H1 (cell line): Measurements from ENCODE around the gene NOM1. TPM values are rescaled to one million over a fixed set of nuclear protein-coding genes. Genes with fewer than 3 reads are reported as not detected.
"Not testable (repeated sequence)": the region's sequence is repeated elsewhere in the genome, so short reads cannot be mapped to it uniquely, and the experiment has no call there.

ENCODE experiments used
- CTCF ChIA-PET: fragments of 300-600 bp; sonication (Branson Sonifier 250); formaldehyde crosslinking; loops from one replicate; lab custom pipeline; 2021; ENCODE audit not compliant: partially characterized antibody; lab: Charles Lee
- POLR2A ChIA-PET: fragments of 300-600 bp; sonication (Branson Sonifier 250); formaldehyde crosslinking; loops from one replicate; lab custom pipeline; 2021; ENCODE audit warnings: inconsistent platforms; ENCODE audit not compliant: partially characterized antibody; lab: Charles Lee
- DNase-seq, 2 experiments: peaks; one replicate each; pipeline versions ENCODE4 v3.0.0 to v3.0.0-alpha.2; 2010 to 2022; ENCODE audit warnings: low spot score in 2 of 2, low read depth in 1 of 2, mixed read lengths in 1 of 2
- FAIRE-seq: peaks from 2 replicates; lab custom pipeline; 2011; peaks lifted over from hg19 to GRCh38; lab: Jason Lieb, UNC
- H2AFZ ChIP-seq: 2 replicates; pipeline ENCODE4 v1.8.1; 2012; ENCODE audit warnings: low read length, inconsistent platforms
- H2AK5ac ChIP-seq: 2 replicates; pipeline ENCODE4 v1.6.1; 2013; ENCODE audit warnings: low read depth, low read length
- H2BK120ac ChIP-seq: replicated peaks from 2 replicates; pipeline ENCODE3; 2013; ENCODE audit warnings: low read depth, low read length, inconsistent platforms
- H2BK12ac ChIP-seq: 2 replicates; pipeline ENCODE4 v1.6.1; 2013; ENCODE audit warnings: low read depth, low read length
- H2BK15ac ChIP-seq: 2 replicates; pipeline ENCODE4 v1.6.1; 2013; ENCODE audit warnings: low read length
- H2BK20ac ChIP-seq: 2 replicates; pipeline ENCODE4 v1.6.1; 2013; ENCODE audit warnings: low read length
- H2BK5ac ChIP-seq: 2 replicates; pipeline ENCODE4 v1.6.1; 2013; ENCODE audit warnings: low read depth, low read length
- H3K14ac ChIP-seq: 2 replicates; pipeline ENCODE4 v1.6.1; 2013; ENCODE audit warnings: inconsistent platforms; ENCODE audit not compliant: insufficient read length
- H3K18ac ChIP-seq: 2 replicates; pipeline ENCODE4 v1.6.1; 2013; ENCODE audit warnings: low read length; ENCODE audit errors: extremely low read depth
- H3K23ac ChIP-seq: 2 replicates; pipeline ENCODE4 v1.6.1; 2013; ENCODE audit warnings: inconsistent platforms; ENCODE audit not compliant: insufficient read length
- H3K23me2 ChIP-seq: 2 replicates; pipeline ENCODE4 v1.6.1; 2013; ENCODE audit warnings: low read depth, low read length
- H3K27ac ChIP-seq: 2 replicates; pipeline ENCODE4 v1.6.1; 2011; ENCODE audit warnings: low read depth, low read length, inconsistent platforms
- H3K27me3 ChIP-seq, 4 experiments: replicated peaks in 1 of 4; 1 replicate in 1 of 4; 2 replicates in 3 of 4; pipeline versions ENCODE4 v1.6.1 to v1.8.1; 2011 to 2013; ENCODE audit warnings: low read length in 3 of 4, mild to moderate bottlenecking in 3 of 4, inconsistent platforms in 2 of 4, mixed read lengths in 2 of 4, moderate library complexity in 1 of 4; ENCODE audit not compliant: control insufficient read depth in 3 of 4, insufficient read depth in 3 of 4; ENCODE audit errors: extremely low read depth in 1 of 4
- H3K36me3 ChIP-seq, 4 experiments: 2 replicates each; pipeline versions ENCODE4 v1.6.1 to v1.8.1; 2011 to 2013; ENCODE audit warnings: mild to moderate bottlenecking in 4 of 4, low read length in 3 of 4, moderate library complexity in 2 of 4, control low read depth in 1 of 4, inconsistent platforms in 1 of 4; ENCODE audit not compliant: insufficient read depth in 4 of 4, control insufficient read depth in 2 of 4
- H3K4ac ChIP-seq: replicated peaks from 2 replicates; pipeline ENCODE3; 2013; ENCODE audit warnings: low read length, low read depth, mixed read lengths, inconsistent platforms; ENCODE audit not compliant: insufficient read length
- H3K4me1 ChIP-seq, 4 experiments: replicated peaks in 1 of 4; 1 replicate in 1 of 4; 2 replicates in 3 of 4; pipeline versions ENCODE4 v1.6.1 to v1.8.1; 2011 to 2013; ENCODE audit warnings: low read length in 3 of 4, inconsistent platforms in 2 of 4, mixed read lengths in 1 of 4; ENCODE audit not compliant: insufficient read depth in 4 of 4, control insufficient read depth in 3 of 4
- H3K4me2 ChIP-seq, 2 experiments: 2 replicates each; pipeline versions ENCODE4 v1.6.1 to v1.8.1; 2011 to 2013; ENCODE audit warnings: low read depth in 2 of 2, low read length in 2 of 2, control low read depth in 1 of 2, inconsistent platforms in 1 of 2, mild to moderate bottlenecking in 1 of 2; ENCODE audit not compliant: insufficient read depth in 1 of 2
- H3K4me3 ChIP-seq, 4 experiments: fragments of 200-600, 300-600 bp in 1 of 4; sonication (generic), shearing (Covaris generic), sonication (Bioruptor Twin) in 1 of 4; 2 replicates each; pipeline versions ENCODE4 v1.5.1 to v1.8.1; 2011 to 2016; ENCODE audit warnings: low read length in 4 of 4, low read depth in 3 of 4, control low read depth in 2 of 4, inconsistent platforms in 2 of 4, mild to moderate bottlenecking in 2 of 4, mixed read lengths in 1 of 4, moderate library complexity in 1 of 4; ENCODE audit not compliant: insufficient read depth in 2 of 4; ENCODE audit errors: extremely low read depth in 1 of 4
- H3K56ac ChIP-seq: replicated peaks from 2 replicates; pipeline ENCODE3; 2013; ENCODE audit warnings: low read depth, mild to moderate bottlenecking, mixed read lengths, low read length, inconsistent platforms; ENCODE audit not compliant: insufficient read length
- H3K79me1 ChIP-seq: 2 replicates; pipeline ENCODE4 v1.6.1; 2013; ENCODE audit warnings: low read depth, low read length, control low read depth
- H3K79me2 ChIP-seq, 2 experiments: 2 replicates each; pipeline versions ENCODE4 v1.6.1 to v1.8.1; 2012 to 2013; ENCODE audit warnings: low read length in 2 of 2, mild to moderate bottlenecking in 2 of 2, inconsistent platforms in 1 of 2; ENCODE audit not compliant: insufficient read depth in 2 of 2, control insufficient read depth in 1 of 2
- H3K9ac ChIP-seq, 4 experiments: replicated peaks in 1 of 4; 1 replicate in 1 of 4; 2 replicates in 3 of 4; pipeline versions ENCODE4 v1.6.1 to v1.8.1; 2011 to 2013; ENCODE audit warnings: low read depth in 3 of 4, low read length in 3 of 4, control low read depth in 2 of 4, mild to moderate bottlenecking in 2 of 4, moderate library complexity in 2 of 4, inconsistent platforms in 1 of 4; ENCODE audit errors: extremely low read depth in 1 of 4
- H3K9me3 ChIP-seq, 2 experiments: 2 replicates each; pipeline versions ENCODE4 v1.6.1 to v1.8.1; 2012 to 2013; ENCODE audit warnings: mild to moderate bottlenecking in 2 of 2, moderate library complexity in 2 of 2, control low read depth in 1 of 2, inconsistent platforms in 1 of 2, low read depth in 1 of 2, low read length in 1 of 2, mixed read lengths in 1 of 2; ENCODE audit not compliant: insufficient read depth in 2 of 2
- H4K20me1 ChIP-seq, 2 experiments: replicated peaks in 1 of 2; 2 replicates each; pipeline versions ENCODE3 to v1.8.1; 2011 to 2013; ENCODE audit warnings: inconsistent platforms in 2 of 2, low read length in 2 of 2, mild to moderate bottlenecking in 1 of 2; ENCODE audit not compliant: insufficient read depth in 2 of 2, control insufficient read depth in 1 of 2
- H4K5ac ChIP-seq: 2 replicates; pipeline ENCODE4 v1.6.1; 2013; ENCODE audit warnings: low read length, low read depth, mixed read lengths, inconsistent platforms; ENCODE audit not compliant: insufficient read length
- H4K8ac ChIP-seq: 2 replicates; pipeline ENCODE4 v1.8.0; 2013; ENCODE audit warnings: mild to moderate bottlenecking, moderate library complexity, low read length, inconsistent platforms; ENCODE audit not compliant: insufficient read depth; ENCODE audit errors: extremely low read depth
- H4K91ac ChIP-seq: replicated peaks from 2 replicates; pipeline ENCODE3; 2013; ENCODE audit warnings: low read length, mixed read lengths, inconsistent platforms; ENCODE audit not compliant: insufficient read length
- BACH1 ChIP-seq: IDR thresholded peaks from 2 replicates; pipeline ENCODE4 v1.6.1; 2012; ENCODE audit warnings: low read length, improper control_type of control experiment
- EGR1 ChIP-seq: IDR thresholded peaks from 2 replicates; pipeline ENCODE4 v1.6.1; 2011; ENCODE audit warnings: low read depth, low read length, borderline replicate concordance
- WGBS, 2 experiments: shearing (Covaris generic) in 1 of 2; methylation state at CpG; one replicate each; pipeline versions ENCODE4 v1.1.6 to v1.1.7; 2013 to 2015; ENCODE audit warnings: low lambda C conversion rate in 2 of 2, mixed read lengths in 2 of 2, inconsistent platforms in 1 of 2, low coverage in 1 of 2, missing lambda C conversion rate in 1 of 2; ENCODE audit not compliant: insufficient replicate concordance in 2 of 2, insufficient coverage in 1 of 2, insufficient read length in 1 of 2; ENCODE audit errors: extremely low coverage in 1 of 2, missing lambda C conversion rate in 1 of 2; 5-methylcytosine and 5-hydroxymethylcytosine counted together
- polyA plus RNA-seq, 7 experiments: library from polyadenylated mRNA; depleted of rRNA in 3 of 7; stranded (reverse) in 5 of 7; unstranded in 2 of 7; fragments of >200 nt in 5 of 7; fragments of 200-250 nt in 2 of 7; gene quantifications; 1 replicate in 5 of 7; 2 replicates in 1 of 7; 4 replicates in 1 of 7; pipeline versions ENCODE4 v1.2.1 to v1.2.3, GENCODE V29; 2011 to 2013; ENCODE audit warnings: missing spikeins in 2 of 7, mixed read lengths in 2 of 7
- total RNA-seq: library from RNA; stranded (reverse); fragmentation: NEBNext Ultra II Directional; extraction: Animal tissue kit (Norgen Biotek cat#: 25700); gene quantifications from 2 replicates; pipeline ENCODE4 v1.2.1, GENCODE V29; 2021

The NOM1 gene
- total and polyA plus RNA-seq, 2 of the 8 experiments (the other 6 are each of a cell fraction or from before 2014, with no cell fraction given) = 10.6 to 29.1 TPM

DNA sequence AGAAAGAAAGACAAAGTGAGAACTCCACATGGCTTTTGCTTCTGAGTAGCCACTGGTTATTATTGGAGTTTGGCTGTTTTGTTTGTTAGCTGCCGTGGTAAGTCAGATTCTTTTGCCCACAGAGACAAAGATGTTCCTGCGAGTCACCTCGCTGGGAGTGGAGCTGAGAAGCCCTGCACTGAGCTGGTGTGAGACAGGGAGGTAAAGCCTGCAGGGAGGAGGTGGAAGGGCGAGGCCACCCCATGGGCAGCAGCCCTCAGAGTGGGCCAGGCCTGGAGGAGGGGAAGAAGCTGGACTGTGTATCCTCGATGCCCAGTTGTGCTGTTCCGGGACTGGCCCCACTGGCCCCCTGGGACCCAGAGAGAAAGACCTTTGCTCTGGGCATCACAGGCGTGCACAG lies 14.3 kb upstream of the NOM1 start (continued):
- TF ChIP-seq EGR1 = no peak
- TF ChIP-seq BACH1 = no peak
- TF ChIP-seq, all 59 proteins: peak for 0

DNA sequence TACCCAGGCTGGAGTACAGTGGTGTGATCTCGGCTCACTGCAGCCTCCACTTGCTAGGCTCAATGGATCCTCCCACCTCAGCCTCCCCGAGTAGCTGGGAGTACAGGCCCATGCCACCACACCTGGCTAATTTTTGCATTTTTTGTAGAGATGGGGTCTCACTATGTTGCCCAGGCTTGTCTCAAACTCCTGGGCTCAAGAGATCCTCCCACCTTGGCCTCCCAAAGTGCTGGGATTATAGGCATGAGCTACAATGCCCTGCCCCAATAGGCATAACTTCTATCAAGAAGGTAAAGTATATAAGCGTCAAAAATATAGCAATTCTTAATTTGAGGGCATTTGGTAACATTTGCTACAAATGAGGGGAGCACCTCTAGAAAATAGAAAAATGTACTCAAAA lies 12.7 kb upstream of the NOM1 start:
- not testable (repeated sequence) for FAIRE-seq
- POLR2A ChIA-PET = interaction anchor here (5.3 kb wide), 1 partner anchor 12 kb away, joined by 18 read pairs; the partner anchor contains the start of gene NOM1

More for the DNA sequence above, 12.7 kb upstream of the NOM1 start:
- not testable (repeated sequence) for H3K4me3 ChIP-seq, H2AFZ ChIP-seq, H2BK15ac ChIP-seq, H3K27ac ChIP-seq, H3K56ac ChIP-seq, H3K14ac ChIP-seq, H3K9ac ChIP-seq, H2BK12ac ChIP-seq, H3K23ac ChIP-seq, H3K18ac ChIP-seq, H3K79me2 ChIP-seq, H4K91ac ChIP-seq, H3K4me1 ChIP-seq, H2BK20ac ChIP-seq, H4K8ac ChIP-seq, H3K79me1 ChIP-seq, H2AK5ac ChIP-seq, H3K4ac ChIP-seq, DNase-seq, H4K5ac ChIP-seq, H2BK5ac ChIP-seq, H2BK120ac ChIP-seq, H3K23me2 ChIP-seq, H3K27me3 ChIP-seq, H3K36me3 ChIP-seq, H3K4me2 ChIP-seq, H4K20me1 ChIP-seq
- CTCF ChIA-PET = interaction anchor here (1.3 kb wide), 1 partner anchor 15 kb away, joined by 3 read pairs; no protein-coding TSS in a partner anchor
- WGBS, 2 experiments = 98% methylated on average over 3 of the region's 3 CpGs; no CpG with 5 or more reads in 1 of the 2 experiments
- H3K9me3 ChIP-seq = peaks cover 7 to 12% of the 10 kb centered on the region in 2 experiments; a peak in 2 of 4 replicates
